ENCODE data around the gene ETS1. TPM values are rescaled to one million over a fixed set of nuclear protein-coding genes. Genes with fewer than 3 reads are reported as not detected.

ETS1 gene
- total RNA-seq, 1 donor from 2014 or later, result 0.54 TPM

DNA sequence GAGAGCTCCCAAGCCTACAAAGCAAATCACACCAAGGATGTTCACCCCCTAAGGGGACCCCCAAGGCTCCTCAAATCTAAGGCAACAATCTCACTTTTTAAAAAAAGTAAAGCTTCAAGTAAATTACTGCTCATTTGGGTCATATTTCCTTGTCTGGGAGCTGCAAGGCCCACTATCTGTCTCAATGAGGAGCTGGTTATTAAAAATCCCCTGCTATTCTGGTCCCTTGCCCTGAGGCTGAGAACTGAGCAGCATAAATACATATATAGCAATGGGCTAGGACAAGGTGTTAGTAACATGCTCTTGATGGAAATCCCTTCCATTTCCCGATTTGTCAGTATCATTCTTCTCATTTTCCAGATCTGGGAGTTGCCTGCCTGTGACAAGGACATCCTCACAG is 119.2 kb downstream of the ETS1 start:
- no peaks in the 10 kb centered on the region for H3K79me2 ChIP-seq (ENCODE audit: low read depth)
- no peak overlapping the region for H2AFZ ChIP-seq (replicated peaks)
- peaks cover 3% of the 10 kb centered on the region for H3K4me1 ChIP-seq
- Mint-ChIP-seq H3K27ac (no peak overlapping the region), H3K27me3 (ENCODE audit: insufficient read depth, low read depth) (peaks cover 3% of the 10 kb centered on the region), H3K4me1 (peaks cover 19% of the 10 kb centered on the region), H3K36me3 (peaks cover 4% of the 10 kb centered on the region), H3K9me3 (no peaks in the 10 kb centered on the region), H3K4me3 (no peak overlapping the region)
- H3K9me3 ChIP-seq (ENCODE audit: low read depth), result no peaks in the 10 kb centered on the region
- no peak overlapping the region for H3K4me2 ChIP-seq
- TF ChIP-seq EZH2 (IDR thresholded peaks at IDR 0.05) (no peak), EZH2phosphoT487 (IDR thresholded peaks at IDR 0.05) (no peak)
- TF ChIP-seq, protein P1, sequence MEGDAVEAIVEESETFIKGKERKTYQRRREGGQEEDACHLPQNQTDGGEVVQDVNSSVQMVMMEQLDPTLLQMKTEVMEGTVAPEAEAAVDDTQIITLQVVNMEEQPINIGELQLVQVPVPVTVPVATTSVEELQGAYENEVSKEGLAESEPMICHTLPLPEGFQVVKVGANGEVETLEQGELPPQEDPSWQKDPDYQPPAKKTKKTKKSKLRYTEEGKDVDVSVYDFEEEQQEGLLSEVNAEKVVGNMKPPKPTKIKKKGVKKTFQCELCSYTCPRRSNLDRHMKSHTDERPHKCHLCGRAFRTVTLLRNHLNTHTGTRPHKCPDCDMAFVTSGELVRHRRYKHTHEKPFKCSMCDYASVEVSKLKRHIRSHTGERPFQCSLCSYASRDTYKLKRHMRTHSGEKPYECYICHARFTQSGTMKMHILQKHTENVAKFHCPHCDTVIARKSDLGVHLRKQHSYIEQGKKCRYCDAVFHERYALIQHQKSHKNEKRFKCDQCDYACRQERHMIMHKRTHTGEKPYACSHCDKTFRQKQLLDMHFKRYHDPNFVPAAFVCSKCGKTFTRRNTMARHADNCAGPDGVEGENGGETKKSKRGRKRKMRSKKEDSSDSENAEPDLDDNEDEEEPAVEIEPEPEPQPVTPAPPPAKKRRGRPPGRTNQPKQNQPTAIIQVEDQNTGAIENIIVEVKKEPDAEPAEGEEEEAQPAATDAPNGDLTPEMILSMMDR (IDR thresholded peaks at IDR 0.05), result no peak
- H4K20me1 ChIP-seq (ENCODE audit: low read depth), result no peaks in the 10 kb centered on the region
- H3F3A ChIP-seq (ENCODE audit: low read depth), result no peaks in the 10 kb centered on the region
- H3K4me3 ChIP-seq, result no peak overlapping the region
- H3K36me3 ChIP-seq, result no peaks in the 10 kb centered on the region
- H3K27me3 ChIP-seq, result no peaks in the 10 kb centered on the region
- no peak overlapping the region for H3K9ac ChIP-seq
- H3K27ac ChIP-seq, result no peak overlapping the region
- DNase-seq (ENCODE audit: low spot score), result no peak

DNA sequence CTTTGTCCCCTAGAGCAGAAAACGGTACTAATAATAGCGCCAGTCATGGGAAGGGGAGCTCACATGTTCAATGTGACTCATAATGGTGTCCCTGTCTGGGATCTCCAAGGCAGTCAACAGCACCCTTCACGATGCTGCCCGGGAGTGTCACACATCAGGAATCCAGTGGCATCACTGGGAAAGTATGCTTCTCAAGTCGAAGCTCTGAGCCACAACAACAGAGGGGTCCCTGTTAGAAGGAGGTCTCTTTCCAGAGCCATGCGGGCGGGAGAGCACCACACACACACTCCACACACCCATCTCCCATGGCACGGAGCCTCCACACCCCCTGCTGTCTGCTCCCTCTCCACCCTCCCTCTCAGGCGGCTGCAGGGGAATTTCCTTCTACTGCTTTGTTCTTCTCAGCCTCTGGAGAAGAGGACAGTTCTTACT is 119.7 kb downstream of the ETS1 start:
- Histone ChIP-seq H4K20me1 (ENCODE audit: low read depth) (no peaks in the 10 kb centered on the region), H3K9ac (no peak overlapping the region), H3F3A (ENCODE audit: low read depth) (no peaks in the 10 kb centered on the region), H3K4me2 (no peak overlapping the region), H3K79me2 (ENCODE audit: low read depth) (no peaks in the 10 kb centered on the region), H3K4me3 (no peak overlapping the region), H2AFZ (replicated peaks) (no peak overlapping the region), H3K9me3 (ENCODE audit: low read depth) (no peaks in the 10 kb centered on the region), H3K27me3 (no peaks in the 10 kb centered on the region), H3K36me3 (no peaks in the 10 kb centered on the region), H3K27ac (no peak overlapping the region), H3K4me1 (peaks cover 8% of the 10 kb centered on the region)
- TF ChIP-seq EZH2phosphoT487 (IDR thresholded peaks at IDR 0.05), result no peak
- no peak for TF ChIP-seq EZH2 (IDR thresholded peaks at IDR 0.05)
- TF ChIP-seq, protein P1 (IDR thresholded peaks at IDR 0.05), result no peak
- no peak for DNase-seq (ENCODE audit: low spot score)
- Mint-ChIP-seq H3K9me3 (no peaks in the 10 kb centered on the region), H3K27me3 (ENCODE audit: insufficient read depth, low read depth) (peaks cover under 1% of the 10 kb centered on the region), H3K27ac (no peak overlapping the region), H3K4me3 (no peak overlapping the region), H3K36me3 (peaks cover 4% of the 10 kb centered on the region), H3K4me1 (peaks cover 22% of the 10 kb centered on the region)

DNA sequence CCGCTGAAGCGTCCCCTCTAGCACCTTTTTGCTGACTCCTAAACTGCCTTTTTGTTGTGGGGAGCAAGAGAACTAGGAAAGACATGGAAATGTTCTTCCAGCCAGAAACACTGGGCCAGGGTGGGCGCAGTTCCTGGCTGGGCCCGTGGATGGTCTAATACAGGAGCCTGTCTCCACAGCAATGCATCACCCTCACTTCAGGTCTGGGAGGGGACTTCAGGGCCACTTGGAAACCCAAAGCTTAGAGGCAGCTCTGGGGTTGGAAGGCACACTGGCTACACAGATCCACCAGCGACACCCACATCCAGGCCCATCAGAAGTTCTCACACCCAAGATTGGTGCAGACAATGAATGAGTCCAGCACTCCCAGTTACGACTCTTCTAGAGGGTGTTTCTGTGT is 120.3 kb downstream of the ETS1 start:
- Histone ChIP-seq H3K9ac (no peak overlapping the region), H3K27ac (no peak overlapping the region), H3K79me2 (ENCODE audit: low read depth) (no peaks in the 10 kb centered on the region), H2AFZ (replicated peaks) (no peak overlapping the region), H3K4me2 (no peak overlapping the region), H3K36me3 (no peaks in the 10 kb centered on the region), H3F3A (ENCODE audit: low read depth) (no peaks in the 10 kb centered on the region), H4K20me1 (ENCODE audit: low read depth) (no peaks in the 10 kb centered on the region), H3K27me3 (no peaks in the 10 kb centered on the region), H3K4me1 (peaks cover 9% of the 10 kb centered on the region), H3K4me3 (no peak overlapping the region), H3K9me3 (ENCODE audit: low read depth) (no peaks in the 10 kb centered on the region)
- peaks cover 4% of the 10 kb centered on the region for H3K36me3 Mint-ChIP-seq
- H3K4me1 Mint-ChIP-seq, result peaks cover 20% of the 10 kb centered on the region
- no peak overlapping the region for H3K27ac Mint-ChIP-seq
- no peak for DNase-seq (ENCODE audit: low spot score)
- no peaks in the 10 kb centered on the region for H3K27me3 Mint-ChIP-seq (ENCODE audit: insufficient read depth, low read depth)
- no peak overlapping the region for H3K4me3 Mint-ChIP-seq
- TF ChIP-seq EZH2 (IDR thresholded peaks at IDR 0.05) (no peak), EZH2phosphoT487 (IDR thresholded peaks at IDR 0.05) (no peak)
- TF ChIP-seq, protein P1 (IDR thresholded peaks at IDR 0.05), result no peak
- H3K9me3 Mint-ChIP-seq, result no peaks in the 10 kb centered on the region
